SH-SY5Y (cell line): ENCODE data around the gene TEX38.

Experiments used
- GATA2 ChIP-seq: IDR thresholded peaks from 2 replicates; pipeline ENCODE4 v1.6.1; 2011; ENCODE audit warnings: mild to moderate bottlenecking, low read depth, low read length
- GATA3 ChIP-seq: IDR thresholded peaks from 2 replicates; pipeline ENCODE4 v1.6.1; 2011; ENCODE audit warnings: low read depth, mild to moderate bottlenecking, low read length, moderate library complexity

DNA sequence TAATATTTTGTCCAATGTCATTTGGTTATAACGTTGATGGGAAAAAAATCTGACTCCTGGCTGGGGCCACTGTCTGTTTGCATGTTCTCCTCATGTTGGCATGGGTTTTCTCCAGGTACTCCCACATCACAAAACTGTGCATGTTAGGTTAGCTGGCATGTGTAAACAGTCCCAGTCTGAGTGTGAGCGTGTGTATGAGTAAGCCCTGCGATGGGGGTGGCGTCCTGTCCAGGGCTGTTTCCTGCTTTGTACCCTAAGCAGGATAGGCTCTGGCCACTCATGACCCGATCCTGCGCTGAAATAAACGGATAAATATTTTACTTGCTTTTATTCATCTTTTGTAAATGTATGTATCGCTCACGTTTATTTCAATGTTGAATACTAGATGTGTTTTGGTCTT, 33.8 kb downstream of the TEX38 start:
- TF ChIP-seq GATA2: no peak
- no peak for TF ChIP-seq GATA3
